Measurements from ENCODE around the gene SARS1.

SARS1 gene

DNA sequence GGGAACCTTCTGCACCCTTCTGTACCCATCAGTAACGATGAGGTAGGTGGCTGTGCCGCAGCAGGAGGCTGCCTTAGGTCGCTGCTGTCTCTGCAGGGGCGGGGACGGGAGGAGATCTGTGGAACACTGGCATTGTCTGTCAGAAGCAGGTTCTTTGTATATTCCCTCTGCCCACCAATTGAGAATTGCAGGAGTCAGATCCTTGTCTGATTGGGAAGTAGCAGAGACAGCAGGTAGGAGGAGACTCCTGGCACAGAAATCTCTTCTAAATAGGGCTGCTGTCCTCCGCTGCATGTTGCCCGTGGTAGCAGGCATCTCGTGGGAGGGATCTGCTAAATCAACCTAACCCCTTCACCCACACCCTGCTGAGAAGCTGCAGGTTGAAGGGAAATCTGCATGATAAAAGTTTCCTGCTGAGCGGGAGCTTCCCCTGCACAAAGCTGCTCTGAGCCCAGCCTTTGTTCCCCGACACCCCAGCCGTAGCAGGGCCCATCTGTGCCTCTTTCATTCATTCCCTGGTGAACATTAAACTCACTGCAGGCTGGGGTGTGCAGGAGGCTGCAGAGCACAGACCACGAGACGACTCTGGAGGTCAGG, 15.9 kb downstream of the SARS1 start:
- no peak for DNase-seq

DNA sequence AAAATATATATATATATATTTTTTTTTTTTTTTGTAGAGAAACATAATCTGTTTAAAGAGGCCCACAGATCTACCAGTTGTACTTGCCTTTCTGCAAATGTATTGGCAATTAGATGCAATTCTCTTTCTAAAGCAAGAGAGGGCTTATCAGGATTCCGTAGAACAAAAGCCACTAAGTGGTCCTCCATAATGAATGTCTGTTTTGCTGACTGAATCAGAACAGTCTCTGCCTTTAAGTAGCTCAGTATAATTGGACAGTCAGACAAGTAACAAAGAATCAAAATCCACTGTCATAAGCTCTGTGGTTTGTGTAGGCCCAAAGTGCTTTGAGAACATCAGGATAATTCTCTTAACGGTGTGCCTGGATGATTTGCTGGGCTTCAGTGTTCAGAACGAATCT, 17.3 kb downstream of the SARS1 start:
- DNase-seq: no peak

DNA sequence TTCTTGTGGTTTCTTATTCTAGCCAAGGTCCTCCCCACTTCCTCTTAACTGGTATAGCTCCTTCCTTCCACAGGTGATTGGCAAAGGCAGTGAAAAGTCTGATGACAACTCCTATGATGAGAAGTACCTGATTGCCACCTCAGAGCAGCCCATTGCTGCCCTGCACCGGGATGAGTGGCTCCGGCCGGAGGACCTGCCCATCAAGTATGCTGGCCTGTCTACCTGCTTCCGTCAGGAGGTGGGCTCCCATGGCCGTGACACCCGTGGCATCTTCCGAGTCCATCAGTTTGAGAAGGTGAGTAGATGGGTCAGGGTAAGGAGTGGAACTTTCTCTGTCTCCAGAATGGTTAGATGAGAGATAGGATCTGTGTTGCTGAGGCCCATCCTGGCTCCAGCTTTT, 21.4 kb downstream of the SARS1 start:
- DNase-seq: no peak

DNA sequence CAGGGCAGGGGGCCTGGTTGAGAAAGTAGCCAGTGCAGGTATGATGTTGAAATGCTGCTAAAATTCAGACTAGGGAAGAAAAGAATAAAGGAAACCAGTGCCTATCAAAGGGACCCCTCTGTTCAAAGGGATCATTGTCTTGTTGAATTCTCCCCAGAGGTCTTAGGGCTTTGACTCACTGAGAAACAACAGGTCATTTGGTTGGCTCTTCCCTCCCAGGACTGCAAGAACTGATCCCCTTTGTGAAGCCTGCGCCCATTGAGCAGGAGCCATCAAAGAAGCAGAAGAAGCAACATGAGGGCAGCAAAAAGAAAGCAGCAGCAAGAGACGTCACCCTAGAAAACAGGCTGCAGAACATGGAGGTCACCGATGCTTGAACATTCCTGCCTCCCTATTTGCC, 23.8 kb downstream of the SARS1 start:
- no peak for DNase-seq

DNA sequence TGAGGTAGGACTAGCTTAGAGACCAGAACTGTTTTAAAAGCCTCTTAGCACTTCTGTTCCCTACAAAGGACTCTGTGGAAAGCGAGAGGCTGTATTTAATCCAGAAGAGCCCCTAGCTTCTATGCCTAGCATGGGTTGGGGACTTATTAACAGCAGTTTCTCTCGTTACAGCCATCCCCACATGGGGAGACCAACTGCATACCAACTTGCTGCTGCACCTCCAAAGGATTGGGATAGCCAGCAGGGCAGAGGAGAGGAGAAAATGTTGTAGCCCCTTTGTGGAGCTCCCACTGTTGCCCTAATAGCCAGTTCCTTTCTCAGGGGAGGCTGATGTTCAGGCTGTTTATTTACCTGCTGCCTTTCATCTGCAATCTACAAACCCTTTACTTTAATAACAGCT, 24.7 kb downstream of the SARS1 start:
- DNase-seq: no peak

DNA sequence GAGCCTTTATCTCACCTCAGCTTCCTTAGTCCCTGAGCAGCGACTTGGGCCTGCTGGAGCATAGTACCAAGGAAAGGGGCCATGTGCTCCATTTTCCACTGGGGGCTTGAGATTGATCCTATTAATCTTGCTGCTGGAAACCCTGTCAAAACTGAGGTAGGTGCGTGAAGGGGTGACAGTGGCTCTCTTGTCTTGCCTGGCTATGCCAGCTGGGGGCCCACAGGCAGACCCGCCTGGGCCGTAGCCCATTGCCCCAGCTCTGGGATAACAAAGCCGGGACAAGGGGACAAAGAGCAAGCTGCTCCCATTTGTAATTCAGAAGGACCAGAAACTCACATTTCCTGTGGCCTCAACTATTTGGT, 25.3 kb downstream of the SARS1 start:
- DNase-seq: no peak

DNA sequence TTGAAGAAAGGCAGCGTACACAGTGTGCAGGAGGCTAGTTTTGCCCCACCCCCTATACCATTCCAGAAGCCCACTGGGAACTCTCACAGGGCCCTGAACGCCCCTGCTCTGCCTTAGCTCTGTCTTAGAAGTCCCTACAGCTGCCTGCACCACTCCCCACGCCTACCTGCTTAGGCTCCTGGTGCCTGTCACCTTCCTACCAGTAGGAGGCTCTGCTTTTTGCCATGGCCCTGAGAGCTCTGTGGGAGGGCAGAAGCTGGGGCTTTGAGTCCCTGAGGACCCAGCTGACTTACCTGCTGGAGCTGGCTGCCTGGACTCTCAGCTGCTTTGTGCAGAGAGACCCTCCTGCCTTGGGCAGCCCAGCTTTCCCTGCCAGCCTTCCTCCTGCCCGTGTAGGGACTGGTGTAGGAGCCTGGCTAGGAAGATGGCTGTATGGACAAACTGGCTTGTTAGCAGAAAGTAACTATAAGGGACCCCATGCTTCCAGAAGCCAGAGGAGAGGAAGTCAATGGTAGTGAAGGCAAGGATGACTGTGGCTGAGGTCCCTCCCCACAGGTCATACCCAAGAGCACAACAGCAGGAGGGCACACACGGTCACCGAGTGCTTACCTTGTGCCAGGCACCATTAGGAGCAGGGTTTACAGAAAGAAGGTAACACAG, 25.8 kb downstream of the SARS1 start:
- peak; percentile 44 for DNase-seq

DNA sequence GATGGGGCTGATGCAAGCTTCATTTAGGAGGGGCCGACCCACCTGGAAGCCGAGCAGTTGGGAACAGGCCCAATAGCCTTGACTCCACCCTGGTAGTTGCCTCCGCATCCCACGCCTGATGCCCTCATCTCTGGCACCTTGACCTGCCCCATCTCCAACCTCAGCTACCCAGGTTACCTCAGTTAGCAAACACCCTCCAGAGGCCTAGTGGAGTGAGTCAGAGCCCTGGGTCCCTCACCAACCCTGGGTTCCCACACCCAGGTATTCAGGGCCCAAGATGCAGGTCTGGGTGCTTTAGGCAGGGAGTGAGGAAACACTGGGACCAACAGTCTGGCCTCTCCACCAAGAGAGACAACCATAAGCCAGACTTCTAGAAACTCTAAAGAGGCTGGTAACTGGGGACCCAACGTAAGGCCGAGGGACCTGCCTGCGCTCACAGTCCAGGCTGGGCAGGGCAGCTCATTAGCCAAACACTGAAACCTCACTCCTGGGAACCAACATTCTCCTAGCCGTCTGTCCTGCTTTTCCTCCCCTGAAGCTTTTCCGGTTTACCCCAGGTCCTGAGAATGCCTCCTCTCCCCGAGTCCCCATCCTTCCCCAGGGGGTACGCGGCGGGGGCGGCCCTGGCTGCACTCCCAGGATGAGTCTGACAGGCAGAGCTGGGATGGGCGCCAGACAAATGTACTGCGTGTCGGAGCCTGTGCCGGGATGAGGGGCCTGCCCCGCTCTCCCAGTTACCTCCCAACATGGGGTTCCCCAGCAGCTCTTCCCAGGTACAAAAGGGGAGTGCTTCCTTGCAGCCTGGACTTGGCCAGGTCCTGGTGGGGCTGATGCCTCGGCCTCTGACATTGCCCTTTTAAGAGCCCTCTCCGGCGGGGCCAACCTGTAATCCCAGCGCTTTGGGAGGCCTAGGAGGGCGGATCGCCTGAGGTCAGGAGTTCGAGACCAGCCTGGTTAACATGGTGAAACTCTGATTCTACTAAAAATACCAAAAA, 26.7 kb downstream of the SARS1 start:
- DNase-seq: peak; percentile 80

DNA sequence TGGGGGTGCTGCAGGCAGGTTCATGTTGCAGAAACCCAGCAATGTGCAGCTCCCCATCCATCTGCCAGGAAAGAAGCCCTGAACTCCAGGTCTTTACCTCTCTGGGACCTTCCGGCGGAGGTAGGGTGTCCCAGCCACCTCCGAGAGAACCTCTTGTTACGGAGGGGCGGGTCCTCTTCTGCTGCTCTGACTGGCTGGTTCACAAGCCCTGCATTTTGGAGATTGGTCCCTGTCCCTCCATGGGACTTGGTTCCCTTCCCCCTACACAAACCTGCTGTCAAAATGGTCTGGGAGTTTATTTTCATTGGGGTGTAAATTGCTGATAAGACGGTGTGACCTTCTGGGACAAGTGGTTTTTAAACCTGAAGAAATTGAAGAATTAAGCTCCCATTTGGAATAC, 27.6 kb downstream of the SARS1 start:
- no peak for DNase-seq

DNA sequence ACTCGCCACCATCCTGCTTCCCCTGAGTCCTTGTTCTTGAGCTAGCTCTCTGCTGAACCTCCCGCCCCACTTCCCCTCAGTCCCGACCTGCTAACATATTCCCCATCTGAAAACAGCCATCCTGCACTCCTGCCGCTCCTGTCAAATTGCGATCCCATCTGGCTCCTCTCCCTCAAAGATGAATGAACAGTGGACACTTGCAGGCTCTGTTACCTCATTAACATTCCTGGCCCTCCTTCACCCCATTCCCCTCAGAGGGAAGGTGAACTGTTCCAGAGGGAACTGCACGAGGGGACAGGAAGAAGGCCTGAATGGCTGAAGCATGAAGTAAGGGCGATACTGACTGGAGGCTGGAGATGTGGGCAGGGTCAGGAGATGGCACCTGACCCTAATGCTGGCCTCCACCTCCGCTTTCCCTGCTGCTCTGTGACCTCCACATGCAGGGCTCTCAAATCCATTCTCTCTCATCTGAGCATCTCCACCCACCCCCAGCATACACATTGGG, 28.2 kb downstream of the SARS1 start:
- DNase-seq: peak; percentile 34

DNA sequence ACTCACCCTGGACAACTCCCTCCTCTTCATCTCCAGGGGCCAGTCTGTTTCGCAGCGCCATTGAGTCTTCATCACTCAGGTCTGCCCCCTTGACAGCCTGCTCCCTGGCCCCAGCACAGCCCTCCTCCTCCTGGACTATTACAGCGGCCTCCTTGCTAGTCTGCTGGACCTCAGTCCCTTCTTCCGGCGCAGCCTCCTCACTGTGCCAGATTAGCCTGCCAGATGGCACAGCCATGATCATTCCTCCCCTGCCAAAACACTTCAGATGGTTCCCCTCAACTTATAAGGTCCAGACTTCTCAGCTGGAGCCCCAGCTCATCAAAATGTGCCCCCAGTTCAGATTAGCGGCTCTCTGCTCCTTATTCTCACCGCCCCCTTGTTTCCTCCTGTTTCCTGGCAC, 28.7 kb downstream of the SARS1 start:
- DNase-seq: no peak

DNA sequence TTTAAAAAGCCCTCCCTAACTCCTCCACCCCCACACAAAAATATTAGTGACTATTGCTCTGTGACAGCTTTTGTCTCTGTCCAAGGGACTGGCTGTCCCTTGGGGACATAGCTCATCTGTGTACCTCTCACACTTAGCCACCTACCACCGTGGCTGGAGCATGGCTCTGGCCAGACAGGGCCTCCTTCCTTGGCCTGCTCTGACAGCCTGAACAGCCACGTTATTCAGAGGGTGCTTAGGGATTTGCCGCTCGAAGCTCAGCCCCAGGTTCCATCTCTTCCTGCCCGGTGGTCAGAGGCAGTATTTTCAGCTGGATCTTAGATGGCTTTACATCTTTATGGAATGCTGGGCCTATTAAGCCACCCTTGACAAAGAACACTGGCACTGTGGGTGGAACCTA, 29.5 kb downstream of the SARS1 start:
- DNase-seq: no peak

DNA sequence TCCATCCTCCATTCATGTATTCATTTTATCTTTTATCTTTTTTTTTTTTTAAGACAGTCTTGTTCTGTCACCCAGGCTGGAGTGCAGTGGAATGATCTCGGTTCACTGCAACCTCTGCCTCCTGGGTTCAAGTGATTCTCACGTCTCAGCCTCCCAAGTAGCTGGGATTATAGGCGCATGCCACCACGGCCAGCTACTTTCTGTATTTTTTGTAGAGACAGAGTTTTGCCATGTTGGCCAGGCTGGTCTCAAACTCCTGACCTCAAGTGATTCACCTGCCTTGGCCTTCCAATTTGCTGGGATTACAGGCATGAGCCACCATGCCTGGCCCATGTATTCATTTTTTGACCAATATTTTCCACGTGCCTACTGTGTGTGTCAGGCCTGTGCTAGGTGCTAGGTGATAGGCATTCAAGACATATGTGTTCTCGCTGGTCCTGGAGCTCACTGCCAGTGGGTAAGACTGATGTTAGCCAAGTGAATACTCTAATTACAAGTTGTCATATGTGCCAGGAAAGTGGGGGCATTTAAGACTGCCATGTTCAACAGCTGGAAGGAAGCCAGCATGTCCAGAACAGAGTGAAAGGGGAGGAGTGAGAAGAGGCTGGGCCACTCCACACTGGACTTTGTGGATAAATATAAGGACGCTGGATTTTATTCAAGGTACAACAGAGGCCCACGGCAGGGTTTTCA, 30.3 kb downstream of the SARS1 start:
- DNase-seq: no peak

DNA sequence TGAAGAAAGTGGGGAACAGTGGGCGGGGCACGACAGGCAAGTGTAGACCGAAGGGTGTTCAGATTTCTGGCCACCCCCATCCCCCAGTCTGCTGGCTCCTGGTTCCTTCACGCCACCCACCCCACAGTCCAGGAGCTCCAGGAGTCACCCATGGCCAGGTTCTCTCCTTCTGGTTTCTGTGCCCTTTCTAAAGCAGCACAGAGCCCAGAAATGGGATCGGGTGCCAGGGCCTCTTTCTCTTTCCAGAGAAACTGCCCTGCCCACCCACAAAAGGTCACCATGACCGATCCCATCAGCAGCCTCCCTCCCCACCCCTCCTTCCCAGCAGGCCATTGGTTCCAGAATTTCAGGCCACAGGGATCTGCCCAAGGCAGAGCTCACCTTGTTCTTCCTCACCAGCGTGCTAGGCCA, 32.4 kb downstream of the SARS1 start:
- no peak for DNase-seq

DNA sequence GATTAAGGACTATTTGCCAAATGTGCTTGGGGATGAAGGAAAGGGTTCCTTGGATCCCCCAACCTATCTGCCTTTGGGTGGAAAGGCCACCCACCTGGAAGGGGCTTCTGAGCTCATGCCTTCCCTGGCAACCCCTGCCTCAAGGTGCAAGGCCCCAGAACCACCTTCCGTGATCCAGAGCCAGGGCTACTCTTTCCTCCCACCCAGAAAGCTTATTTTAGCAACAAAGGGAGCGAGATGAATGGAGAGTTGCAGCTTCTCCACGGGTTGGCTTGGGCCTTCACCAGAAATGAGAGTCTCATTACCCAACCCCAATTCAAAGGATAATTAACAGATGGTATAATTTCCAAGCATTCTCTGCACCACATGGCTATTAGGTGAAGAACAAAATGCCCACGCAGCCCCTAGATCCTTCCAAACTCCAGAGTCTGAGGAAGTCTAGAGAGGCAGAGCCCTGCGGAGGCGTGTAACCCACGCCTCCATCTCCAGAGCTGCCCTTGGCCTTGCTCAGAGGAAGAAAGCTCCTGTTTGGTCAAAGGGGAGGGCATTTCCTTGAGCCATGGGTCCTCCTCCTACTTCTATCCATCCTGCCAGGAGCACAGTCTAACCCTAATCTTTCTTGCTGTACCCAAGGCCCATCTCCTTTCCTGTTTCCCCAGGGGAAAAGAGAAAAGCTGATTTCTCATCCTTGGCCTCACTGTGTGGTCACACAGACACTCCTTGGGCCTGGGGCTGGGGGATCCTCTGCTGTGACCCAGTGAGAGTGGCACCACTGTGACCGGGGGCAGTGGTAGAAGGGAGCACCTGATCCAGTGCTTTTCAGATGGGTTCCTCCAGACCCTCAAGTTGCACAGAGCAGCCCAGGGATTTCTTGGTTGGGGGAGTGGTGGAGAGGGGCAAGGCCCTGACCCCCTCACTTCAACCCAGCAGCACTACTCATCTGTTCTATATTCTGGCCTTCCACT, 34.0 kb downstream of the SARS1 start:
- DNase-seq: no peak

DNA sequence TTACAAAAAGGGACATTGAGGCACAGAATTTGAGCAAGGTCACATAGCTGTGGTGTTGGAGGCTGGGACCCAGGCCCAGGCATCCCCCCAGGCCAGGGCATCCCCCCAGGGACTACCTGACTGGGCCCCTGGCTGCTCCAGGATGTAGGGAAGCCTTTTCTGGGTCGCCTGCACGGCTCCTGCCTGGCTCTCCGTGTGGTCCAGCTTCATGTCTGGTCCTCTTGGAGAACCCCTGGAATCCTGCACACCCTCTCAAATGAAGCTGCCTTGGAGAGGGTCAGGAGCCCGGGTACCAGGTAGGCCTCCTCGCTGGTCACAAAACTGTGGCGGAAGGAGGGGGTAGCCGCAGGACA, 34.7 kb downstream of the SARS1 start:
- DNase-seq: no peak

DNA sequence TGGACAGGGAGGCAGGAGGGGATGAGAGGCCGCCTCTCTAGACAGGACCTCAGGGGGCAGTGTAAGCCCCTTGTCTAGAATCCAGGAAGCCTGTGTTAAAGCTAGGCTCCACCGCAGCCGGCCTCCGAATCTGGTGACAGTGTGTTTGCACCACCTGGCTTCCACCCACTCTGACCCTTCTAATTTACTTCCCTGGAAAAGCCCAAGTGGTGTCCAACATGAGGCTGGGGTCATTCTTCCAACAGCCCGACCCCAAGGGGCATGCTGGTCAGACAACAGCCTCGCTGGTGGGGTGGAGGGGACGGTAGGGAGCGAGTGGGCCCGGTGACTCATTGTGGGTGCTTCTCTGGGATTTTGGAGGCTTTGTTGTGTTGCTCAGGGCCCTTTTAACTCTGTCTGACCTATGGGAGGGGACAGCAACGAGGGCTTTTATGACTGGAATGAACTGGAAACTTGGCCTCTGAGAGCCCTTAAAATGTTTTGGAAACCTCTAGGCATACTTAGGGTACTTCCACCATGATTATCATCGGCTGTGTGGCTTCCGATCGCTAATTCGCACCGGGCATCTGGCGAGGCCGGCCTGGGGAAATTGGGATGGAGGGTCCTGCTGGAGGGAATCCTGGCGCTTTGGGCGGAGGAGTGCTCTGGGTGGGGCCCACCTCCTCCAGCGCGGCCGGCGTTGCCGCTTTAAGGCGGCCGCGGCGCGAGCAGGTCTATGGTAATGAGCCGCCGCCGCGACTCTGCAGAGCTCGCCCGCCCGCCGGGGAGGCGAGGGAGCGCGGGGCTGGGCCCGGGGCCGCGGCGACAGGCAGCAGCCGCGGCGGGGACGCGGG, 35.3 kb downstream of the SARS1 start, which contains the start of gene CELSR2:
Gene CELSR2, plus strand, starts transcription at position 743 of the 833 bp plus-strand sequence. CDS start 541 bp downstream, outside the sequence.
- peak; percentile 55 for DNase-seq

DNA sequence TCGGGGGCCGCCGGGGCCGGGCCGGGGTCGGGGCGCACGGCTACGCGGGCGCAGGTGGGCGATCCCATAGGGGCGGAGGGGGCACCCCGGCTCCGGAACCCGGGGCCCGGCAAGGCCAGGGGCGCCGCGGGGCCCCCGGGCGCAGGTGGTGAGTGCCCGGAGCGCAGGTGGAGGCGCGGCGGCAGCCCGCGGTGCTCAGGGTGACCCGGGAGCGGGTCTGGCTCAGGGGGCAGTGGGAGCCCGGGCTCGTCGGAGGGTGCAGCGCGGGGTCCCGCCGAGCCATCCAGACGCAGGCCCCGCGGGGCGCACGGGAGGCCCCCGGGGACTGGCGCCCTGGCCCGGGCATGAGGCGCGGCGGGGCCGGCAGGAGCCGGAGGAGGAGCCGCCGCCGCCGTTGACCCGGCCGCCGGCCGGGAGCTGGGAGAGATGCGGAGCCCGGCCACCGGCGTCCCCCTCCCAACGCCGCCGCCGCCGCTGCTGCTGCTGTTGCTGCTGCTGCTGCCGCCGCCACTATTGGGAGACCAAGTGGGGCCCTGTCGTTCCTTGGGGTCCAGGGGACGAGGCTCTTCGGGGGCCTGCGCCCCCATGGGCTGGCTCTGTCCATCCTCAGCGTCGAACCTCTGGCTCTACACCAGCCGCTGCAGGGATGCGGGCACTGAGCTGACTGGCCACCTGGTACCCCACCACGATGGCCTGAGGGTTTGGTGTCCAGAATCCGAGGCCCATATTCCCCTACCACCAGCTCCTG, 36.1 kb downstream of the SARS1 start:
- DNase-seq: no peak

DNA sequence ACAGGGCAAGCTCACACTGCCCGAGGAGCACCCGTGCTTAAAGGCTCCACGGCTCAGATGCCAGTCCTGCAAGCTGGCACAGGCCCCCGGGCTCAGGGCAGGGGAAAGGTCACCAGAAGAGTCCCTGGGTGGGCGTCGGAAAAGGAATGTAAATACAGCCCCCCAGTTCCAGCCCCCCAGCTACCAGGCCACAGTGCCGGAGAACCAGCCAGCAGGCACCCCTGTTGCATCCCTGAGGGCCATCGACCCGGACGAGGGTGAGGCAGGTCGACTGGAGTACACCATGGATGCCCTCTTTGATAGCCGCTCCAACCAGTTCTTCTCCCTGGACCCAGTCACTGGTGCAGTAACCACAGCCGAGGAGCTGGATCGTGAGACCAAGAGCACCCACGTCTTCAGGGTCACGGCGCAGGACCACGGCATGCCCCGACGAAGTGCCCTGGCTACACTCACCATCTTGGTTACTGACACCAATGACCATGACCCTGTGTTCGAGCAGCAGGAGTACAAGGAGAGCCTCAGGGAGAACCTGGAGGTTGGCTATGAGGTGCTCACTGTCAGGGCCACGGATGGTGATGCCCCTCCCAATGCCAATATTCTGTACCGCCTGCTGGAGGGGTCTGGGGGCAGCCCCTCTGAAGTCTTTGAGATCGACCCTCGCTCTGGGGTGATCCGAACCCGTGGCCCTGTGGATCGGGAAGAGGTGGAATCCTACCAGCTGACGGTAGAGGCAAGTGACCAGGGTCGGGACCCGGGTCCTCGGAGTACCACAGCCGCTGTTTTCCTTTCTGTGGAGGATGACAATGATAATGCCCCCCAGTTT, 36.9 kb downstream of the SARS1 start:
- no peak for DNase-seq

All from fibroblast of upper back skin (primary cell).